Keratinocyte (primary cell): ENCODE results near the gene ZFP64. TPM values are rescaled to one million over a fixed set of nuclear protein-coding genes. Genes with fewer than 3 reads are reported as not detected.

Experiments used
- DNase-seq: peaks from one replicate; pipeline ENCODE4 v3.0.0-alpha.2; 2011; ENCODE audit warnings: low read depth, missing footprints, low spot score
- FAIRE-seq: peaks from 2 replicates; lab custom pipeline; 2011; peaks lifted over from hg19 to GRCh38; lab: Jason Lieb, UNC
- H2AFZ ChIP-seq: 2 replicates; pipeline ENCODE4 v1.6.0; 2012; ENCODE audit warnings: low read length, control low read depth, inconsistent platforms; ENCODE audit not compliant: control insufficient read depth
- H3K27ac ChIP-seq: 2 replicates; pipeline ENCODE4 v1.5.1; 2011; ENCODE audit warnings: low read length; ENCODE audit not compliant: control insufficient read depth, insufficient read depth
- H3K27me3 ChIP-seq: 3 replicates; pipeline ENCODE4 v1.6.0; 2011; ENCODE audit warnings: low read length; ENCODE audit not compliant: control insufficient read depth, insufficient read depth; ENCODE audit errors: extremely low read depth
- H3K36me3 ChIP-seq, 2 experiments: 2 replicates in 1 of 2; 3 replicates in 1 of 2; pipeline ENCODE4 v1.5.1; 2011; ENCODE audit warnings: low read length in 2 of 2, mild to moderate bottlenecking in 1 of 2; ENCODE audit not compliant: control insufficient read depth in 2 of 2, insufficient read depth in 2 of 2; ENCODE audit errors: extremely low read depth in 1 of 2
- H3K4me1 ChIP-seq: 3 replicates; pipeline ENCODE4 v1.5.1; 2011; ENCODE audit warnings: low read length; ENCODE audit not compliant: control insufficient read depth, insufficient read depth; ENCODE audit errors: extremely low read depth
- H3K4me2 ChIP-seq: 3 replicates; pipeline ENCODE4 v1.6.0; 2011; ENCODE audit warnings: low read depth, low read length; ENCODE audit not compliant: control insufficient read depth, insufficient read depth; ENCODE audit errors: extremely low read depth
- H3K4me3 ChIP-seq, 3 experiments: fragments of 200-600 bp in 1 of 3; sonication (generic) in 1 of 3; 2 replicates in 2 of 3; 3 replicates in 1 of 3; pipeline ENCODE4 v1.5.1; 2011 to 2016; ENCODE audit warnings: low read length in 3 of 3, mild to moderate bottlenecking in 3 of 3, control low read depth in 2 of 3, inconsistent platforms in 1 of 3, low read depth in 1 of 3, mixed read lengths in 1 of 3, mixed run types in 1 of 3, moderate library complexity in 1 of 3; ENCODE audit not compliant: control insufficient read depth in 2 of 3, insufficient read depth in 2 of 3; ENCODE audit errors: extremely low read depth in 1 of 3
- H3K79me2 ChIP-seq: 2 replicates; pipeline ENCODE4 v1.6.0; 2012; ENCODE audit warnings: low read length; ENCODE audit not compliant: control insufficient read depth, insufficient read depth
- H3K9ac ChIP-seq: 3 replicates; pipeline ENCODE4 v1.6.0; 2011; ENCODE audit warnings: low read length; ENCODE audit not compliant: control insufficient read depth, insufficient read depth; ENCODE audit errors: extremely low read depth
- H3K9me1 ChIP-seq: 3 replicates; pipeline ENCODE4 v1.6.0; 2011; ENCODE audit warnings: low read length; ENCODE audit not compliant: control insufficient read depth, insufficient read depth; ENCODE audit errors: extremely low read depth
- H3K9me3 ChIP-seq: 2 replicates; pipeline ENCODE4 v1.5.1; 2012; ENCODE audit warnings: low read depth, low read length; ENCODE audit not compliant: control insufficient read depth
- H4K20me1 ChIP-seq: 3 replicates; pipeline ENCODE4 v1.6.0; 2011; ENCODE audit warnings: low read length; ENCODE audit not compliant: control insufficient read depth, insufficient read depth; ENCODE audit errors: extremely low read depth
- CTCF ChIP-seq, 3 experiments: IDR thresholded peaks in 1 of 3; conservative IDR thresholded peaks in 1 of 3; optimal IDR thresholded peaks in 1 of 3; 2 replicates in 2 of 3; 3 replicates in 1 of 3; pipeline versions ENCODE3 to v1.5.1; 2011; ENCODE audit warnings: low read length in 3 of 3, mild to moderate bottlenecking in 3 of 3, moderate library complexity in 2 of 3, control low read depth in 1 of 3, inconsistent platforms in 1 of 3; ENCODE audit not compliant: insufficient read depth in 2 of 3; ENCODE audit errors: extremely low read depth in 1 of 3
- EZH2 ChIP-seq: IDR thresholded peaks from one replicate; pipeline ENCODE4 v1.6.1; 2012; ENCODE audit warnings: inconsistent platforms, mild to moderate bottlenecking, low read length, moderate library complexity
- dilution Hi-C: fragments of 300-500 bp; cut with MboI; formaldehyde crosslinking; loops from one replicate; pipeline ENCODE4 v1.7.0; 2020; ENCODE audit warnings: low sequenced_read_pairs; ENCODE audit not compliant: extremely low pct_ligation_motif_present
- polyA plus RNA-seq, 5 experiments: library from polyadenylated mRNA; depleted of rRNA in 3 of 5; stranded (reverse) in 3 of 5; stranded (forward) in 1 of 5; unstranded in 1 of 5; fragments of >200 nt; gene quantifications; 1 replicate in 1 of 5; 2 replicates in 3 of 5; 3 replicates in 1 of 5; pipeline versions ENCODE4 v1.2.1 to v1.2.3, GENCODE V29; 2011 to 2012; ENCODE audit warnings: missing spikeins in 2 of 5, low read depth in 1 of 5, low replicate concordance in 1 of 5

ZFP64 gene
- polyA plus RNA-seq, 1 donor (not counting 4 experiments of a cell fraction or from before 2014, with no cell fraction given), result 27.9 TPM

GRCh38 chr20:52213995-52214394 is 22.4 kb upstream of the ZFP64 start:
- Histone ChIP-seq H3K36me3 (no peaks in the 10 kb centered on the region), H2AFZ (no peak overlapping the region), H3K79me2 (no peaks in the 10 kb centered on the region), H4K20me1 (no peaks in the 10 kb centered on the region), H3K27me3 (no peaks in the 10 kb centered on the region), H3K9me1 (no peaks in the 10 kb centered on the region), H3K27ac (no peak overlapping the region), H3K9ac (no peak overlapping the region), H3K9me3 (no peaks in the 10 kb centered on the region), H3K4me1 (no peaks in the 10 kb centered on the region), H3K4me3 (no peak overlapping the region), H3K4me2 (no peak overlapping the region)
- FAIRE-seq (no peak), DNase-seq (no peak)
- dilution Hi-C loops, result no loop called here
- TF ChIP-seq CTCF (optimal IDR thresholded peaks at IDR 0.05 in 1 of 3, IDR thresholded peaks at IDR 0.05 in 1 of 3, conservative IDR thresholded peaks at IDR 0.05 in 1 of 3; ENCODE audit: extremely low read depth in 1 of 3, insufficient read depth in 2 of 3, low read length in 3 of 3) (no peak), EZH2 (no peak)

GRCh38 chr20:52212943-52213342 is 21.4 kb upstream of the ZFP64 start:
- no peak for TF ChIP-seq CTCF (optimal IDR thresholded peaks at IDR 0.05 in 1 of 3, IDR thresholded peaks at IDR 0.05 in 1 of 3, conservative IDR thresholded peaks at IDR 0.05 in 1 of 3; ENCODE audit: extremely low read depth in 1 of 3, insufficient read depth in 2 of 3, low read length in 3 of 3)
- H3K9me3 ChIP-seq, result no peaks in the 10 kb centered on the region
- no peak for FAIRE-seq

More at GRCh38 chr20:52212943-52213342, 21.4 kb upstream of the ZFP64 start:
- Histone ChIP-seq H3K36me3 (no peaks in the 10 kb centered on the region), H3K9ac (no peak overlapping the region), H3K4me2 (no peak overlapping the region), H2AFZ (no peak overlapping the region), H3K9me1 (no peaks in the 10 kb centered on the region), H3K4me1 (no peaks in the 10 kb centered on the region), H4K20me1 (no peaks in the 10 kb centered on the region), H3K4me3 (no peak overlapping the region), H3K27ac (no peak overlapping the region), H3K79me2 (no peaks in the 10 kb centered on the region), H3K27me3 (no peaks in the 10 kb centered on the region)
- dilution Hi-C loops, result no loop called here
- no peak for DNase-seq
